ENCODE measurements around the gene KLF15.

The KLF15 gene

GRCh38 chr3:126319701-126320295, 37.4 kb downstream of the KLF15 start:
- DNase-seq, result no peak

- no peak for DNase-seq
Observed at GRCh38 chr3:126317029-126317996, 39.9 kb downstream of the KLF15 start.

GRCh38 chr3:126316501-126316939, 40.7 kb downstream of the KLF15 start:
- DNase-seq, result no peak

GRCh38 chr3:126316031-126316461, 41.2 kb downstream of the KLF15 start:
- DNase-seq, result no peak

GRCh38 chr3:126314790-126315658, 42.2 kb downstream of the KLF15 start:
- DNase-seq, result no peak

GRCh38 chr3:126314305-126314789, 42.9 kb downstream of the KLF15 start:
- no peak for DNase-seq

- DNase-seq, result no peak
Observed at GRCh38 chr3:126313580-126314304, 43.5 kb downstream of the KLF15 start.

GRCh38 chr3:126313166-126313565, 44.0 kb downstream of the KLF15 start:
- no peak for DNase-seq

DNA sequence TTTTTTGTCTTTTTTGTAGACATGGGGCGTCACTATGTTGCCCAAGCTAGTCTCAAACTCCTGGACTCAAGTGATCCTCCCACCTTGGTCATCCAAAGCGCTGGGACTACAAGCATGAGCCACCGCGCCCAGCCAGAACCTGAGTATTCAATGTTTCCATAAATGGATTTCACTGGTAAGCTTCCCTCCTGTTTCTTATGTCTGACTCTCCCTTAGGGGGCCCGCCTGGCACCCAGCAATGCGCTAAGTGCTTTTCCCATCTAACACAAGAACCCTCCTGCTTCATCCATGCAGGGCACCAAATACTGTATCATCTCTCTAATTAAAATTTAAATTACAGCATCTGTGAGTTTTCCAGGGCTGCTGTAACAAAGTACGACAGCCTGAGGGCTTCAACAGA, 44.9 kb downstream of the KLF15 start:
- DNase-seq, result no peak

DNA sequence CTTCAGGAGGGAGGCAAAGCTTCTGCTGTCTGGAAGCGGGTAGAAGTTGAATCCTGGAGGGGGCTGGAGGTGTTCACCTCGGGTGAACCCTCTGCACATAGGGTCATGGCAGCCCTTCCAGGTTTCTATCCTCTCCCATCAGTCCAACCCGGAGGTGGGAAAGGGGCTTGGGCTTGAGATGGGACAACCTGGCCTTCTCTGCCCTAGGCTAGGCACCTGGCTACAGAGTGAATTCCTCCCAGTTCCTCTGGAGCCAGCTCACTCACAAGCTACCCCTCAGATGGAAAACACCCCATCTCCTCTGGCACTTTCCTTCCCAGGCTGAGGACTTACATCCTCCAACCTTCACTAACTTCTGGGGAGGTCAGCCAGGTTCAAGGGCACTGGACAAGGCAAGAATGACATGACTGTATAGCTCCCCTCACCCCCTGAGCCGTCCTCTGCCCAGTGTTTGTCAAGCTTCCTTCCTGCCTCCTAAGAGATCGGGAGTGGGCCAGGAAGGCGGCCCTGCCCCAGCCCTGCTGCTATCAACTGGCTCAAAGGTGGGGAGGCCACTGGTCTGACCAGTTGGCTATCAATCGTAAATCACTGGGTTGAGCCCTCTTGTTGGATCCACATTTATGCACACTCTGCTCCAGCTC, 45.8 kb downstream of the KLF15 start:
- no peak for DNase-seq

DNA sequence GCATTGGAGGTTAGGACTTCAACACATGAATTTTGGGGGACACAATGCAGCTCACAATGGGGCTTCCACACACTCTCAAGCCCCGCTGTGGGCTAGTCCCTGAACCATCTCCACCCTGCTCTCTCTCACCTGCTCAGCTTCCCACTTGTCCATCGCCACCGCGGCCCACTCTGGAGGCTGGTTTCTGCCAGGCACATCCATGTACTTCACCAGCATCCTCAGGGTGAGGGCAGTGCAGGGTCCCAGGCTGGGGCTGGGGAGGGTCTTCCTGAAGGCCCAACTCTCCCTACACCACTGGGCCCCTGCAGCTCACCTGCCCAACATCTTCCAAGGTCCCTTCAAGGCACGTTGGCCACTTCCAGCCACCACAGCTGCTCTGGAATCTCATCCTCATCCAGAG, 46.4 kb downstream of the KLF15 start:
- no peak for DNase-seq

- DNase-seq, result no peak
Observed at GRCh38 chr3:126309861-126310655, 47.1 kb downstream of the KLF15 start.

- DNase-seq, result no peak
Observed at GRCh38 chr3:126309165-126309564, 48.0 kb downstream of the KLF15 start.

DNA sequence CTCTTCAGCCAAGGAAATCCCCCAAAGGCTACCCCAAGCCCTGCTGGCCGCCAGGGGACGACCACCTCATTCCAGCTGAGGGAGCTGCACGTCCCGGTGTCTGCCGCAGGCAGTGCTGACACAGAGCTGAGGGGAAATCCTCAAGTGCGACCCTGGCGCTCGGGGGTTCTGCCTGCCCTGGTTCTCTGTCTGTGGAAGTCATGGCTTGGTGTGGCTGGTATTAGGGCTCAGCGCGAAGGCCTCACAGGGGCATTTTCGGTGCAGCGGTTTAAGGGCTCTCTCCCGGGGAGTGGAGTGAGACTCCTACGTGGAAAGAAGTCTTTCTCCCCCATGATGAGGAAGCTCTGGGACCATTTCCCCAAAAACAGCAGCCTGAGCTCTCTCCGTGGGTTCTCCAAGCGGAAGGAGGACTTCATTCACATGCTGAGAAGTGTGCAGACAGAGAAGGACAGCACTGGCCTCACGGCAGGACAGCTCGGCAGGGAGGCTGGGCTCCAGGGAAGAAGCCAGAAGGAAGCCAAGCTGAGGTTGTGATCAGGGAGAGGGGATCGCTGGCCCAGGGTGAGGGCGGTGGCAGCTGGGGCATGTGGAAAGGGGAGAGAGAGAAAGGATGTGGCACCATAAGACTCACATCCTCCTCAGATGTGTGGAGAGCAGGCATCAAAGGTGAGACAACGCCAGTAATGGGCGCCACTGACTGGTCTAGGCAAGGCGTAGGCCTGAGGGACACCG, 48.6 kb downstream of the KLF15 start:
- no peak for DNase-seq

GRCh38 chr3:126307591-126308393, 49.4 kb downstream of the KLF15 start:
- no peak for DNase-seq

DNA sequence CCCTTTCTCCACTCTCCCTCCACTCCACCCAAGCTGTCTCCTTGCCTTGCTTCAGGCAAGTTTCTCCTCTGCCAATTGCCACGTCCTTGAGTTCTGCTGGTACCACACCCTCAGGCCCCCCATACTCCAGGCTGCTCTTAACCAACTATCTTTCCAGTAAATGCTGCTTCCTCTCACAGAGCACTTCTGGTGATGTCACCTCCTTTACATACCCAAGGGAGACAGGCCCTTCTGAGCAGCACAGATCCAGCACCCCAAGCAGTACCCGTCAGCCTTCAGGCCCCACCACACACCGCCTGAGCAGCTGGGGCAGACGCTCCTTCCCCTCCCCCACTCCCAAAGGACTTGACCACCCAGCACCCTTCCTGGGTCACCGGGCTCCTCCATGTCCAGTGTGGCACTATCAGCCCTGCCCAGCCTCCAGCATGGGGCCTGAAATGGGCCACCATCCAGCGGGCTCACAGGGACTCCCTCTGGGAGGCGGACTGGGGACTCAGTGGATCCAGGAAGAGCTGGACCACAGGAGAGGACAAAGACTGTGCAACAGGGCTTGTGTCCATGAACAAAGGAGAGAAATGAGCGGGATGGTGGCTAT, 50.2 kb downstream of the KLF15 start:
- DNase-seq, result no peak

DNA sequence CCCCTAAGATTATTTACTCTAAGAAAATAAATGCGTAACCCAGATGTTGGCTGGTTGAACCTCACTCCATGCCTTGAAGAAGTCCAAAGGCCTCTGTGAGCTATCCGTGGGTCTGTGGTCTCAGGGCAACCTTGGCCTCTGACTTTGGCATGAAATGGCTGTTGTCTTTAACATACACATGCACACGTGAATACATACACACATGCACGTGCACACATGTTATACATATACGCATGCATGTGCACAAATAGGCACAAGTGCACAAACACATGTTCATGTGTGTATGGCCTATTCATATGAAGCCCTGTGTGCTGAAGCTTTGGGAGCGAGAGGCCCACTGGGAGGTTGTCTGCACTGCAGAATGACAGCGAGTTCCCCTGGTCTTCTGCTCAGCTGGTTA, 50.8 kb downstream of the KLF15 start:
- no peak for DNase-seq

DNA sequence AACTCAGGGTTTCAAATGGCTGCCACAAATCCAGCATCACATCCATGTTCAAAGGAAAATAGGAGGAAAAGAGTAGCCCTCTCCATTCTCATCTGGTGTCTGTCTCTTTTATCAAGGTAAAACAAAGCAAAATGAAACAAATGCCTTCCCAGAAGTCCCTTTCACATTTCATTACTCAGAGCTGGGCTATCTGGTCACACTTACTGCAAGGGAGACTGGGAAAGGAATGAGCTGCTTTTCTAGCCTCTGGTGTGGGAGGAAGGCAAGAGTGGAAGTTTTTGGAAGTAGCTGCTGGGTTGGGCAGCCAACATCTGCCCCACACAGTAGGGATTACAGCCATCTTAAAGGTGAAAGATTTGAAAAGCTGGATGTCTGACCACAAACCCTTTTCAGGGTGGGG, 51.8 kb downstream of the KLF15 start:
- DNase-seq, result no peak

DNA sequence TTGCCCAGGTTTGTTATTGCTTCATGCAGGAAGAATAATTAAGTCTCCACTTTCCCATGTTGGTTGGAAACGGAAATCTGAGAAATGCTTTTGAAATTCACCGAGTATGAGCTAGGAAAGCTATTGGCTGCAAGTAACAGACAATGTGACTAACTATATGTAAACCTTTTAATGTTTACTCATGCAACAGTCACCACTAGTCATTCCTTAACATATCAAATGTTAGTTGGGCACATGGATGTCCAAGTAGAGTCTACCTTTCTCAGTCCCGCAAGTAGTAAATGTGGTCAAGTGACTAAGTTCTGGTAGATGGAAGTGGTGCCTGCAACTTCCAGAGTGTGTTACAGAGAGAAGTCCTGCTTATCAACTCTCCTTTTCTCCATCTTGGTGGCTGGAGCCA, 52.5 kb downstream of the KLF15 start:
- no peak for DNase-seq

All from 8988T (cell line).